Subcutaneous adipose tissue (tissue), 4 donors: Measurements from ENCODE around the gene IGSF9B. TPM values are rescaled to one million over a fixed set of nuclear protein-coding genes. Genes with fewer than 3 reads are reported as not detected.

Source experiments
- CTCF ChIP-seq: fragments of 450-650 bp; IDR thresholded peaks from one replicate; pipeline ENCODE4 v1.5.1; 2016; ENCODE audit warnings: low read depth, mild to moderate bottlenecking, control low read depth, antibody characterized with exemption, moderate library complexity
- total RNA-seq, 4 donors: library from RNA; depleted of rRNA; stranded (reverse); fragments of >200 nt; gene quantifications; one replicate each; pipeline ENCODE4 v1.1.0, GENCODE V29; 2016

The IGSF9B gene
- total RNA-seq, 4 donors from 2014 or later = 1.0 to 6.8 (median 2.3) TPM

- no peak for TF ChIP-seq CTCF
Measured at GRCh38 chr11:133860151-133860550, 96.6 kb downstream of the IGSF9B start.

Other genes with a start within 250 kb of the IGSF9B start
- gene SPATA19, start 111.5 kb downstream of the IGSF9B start, total RNA-seq = not detected
- gene JAM3, start 112.1 kb upstream of the IGSF9B start, total RNA-seq = 10 to 100 TPM; 14.2 to 18.3 (median 16.5) TPM